ENCODE data around the gene PTPRO. TPM values are rescaled to one million over a fixed set of nuclear protein-coding genes. Genes with fewer than 3 reads are reported as not detected.

The PTPRO gene
- total RNA-seq, 4 donors from 2014 or later = 0.26 to 0.81 (median 0.51) TPM

DNA sequence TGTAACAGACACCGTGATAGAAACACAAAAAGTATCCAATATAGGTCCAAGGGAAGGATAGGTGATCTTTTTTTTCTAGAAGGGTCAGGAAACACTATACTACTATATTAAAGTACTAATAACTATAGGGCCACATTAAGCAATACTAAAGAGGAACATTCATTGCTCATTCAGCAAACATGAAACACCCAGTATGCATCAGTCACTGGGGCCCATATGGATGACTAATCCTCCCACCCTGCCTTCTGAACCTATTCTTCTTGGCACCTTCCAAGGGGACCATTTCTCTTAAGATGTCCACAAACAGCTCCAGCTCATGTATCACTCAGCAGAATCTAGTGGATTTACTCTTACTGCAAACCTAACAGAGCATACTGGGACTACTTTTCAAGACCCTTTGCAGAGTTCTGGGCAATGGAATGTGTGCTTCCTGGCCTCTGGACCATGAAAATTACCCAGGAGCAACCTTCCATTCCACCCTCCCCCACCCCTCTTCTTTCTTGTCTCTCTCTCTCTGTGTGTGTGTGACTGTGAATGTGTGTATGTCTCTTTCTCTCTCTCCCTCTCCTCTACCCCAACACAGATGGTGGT lies 279.0 kb downstream of the PTPRO start:
- no peak for TF ChIP-seq POLR2AphosphoS5 (IDR thresholded peaks at IDR 0.05)
- TF ChIP-seq EP300 (IDR thresholded peaks at IDR 0.05) = no peak
- TF ChIP-seq, protein P1, sequence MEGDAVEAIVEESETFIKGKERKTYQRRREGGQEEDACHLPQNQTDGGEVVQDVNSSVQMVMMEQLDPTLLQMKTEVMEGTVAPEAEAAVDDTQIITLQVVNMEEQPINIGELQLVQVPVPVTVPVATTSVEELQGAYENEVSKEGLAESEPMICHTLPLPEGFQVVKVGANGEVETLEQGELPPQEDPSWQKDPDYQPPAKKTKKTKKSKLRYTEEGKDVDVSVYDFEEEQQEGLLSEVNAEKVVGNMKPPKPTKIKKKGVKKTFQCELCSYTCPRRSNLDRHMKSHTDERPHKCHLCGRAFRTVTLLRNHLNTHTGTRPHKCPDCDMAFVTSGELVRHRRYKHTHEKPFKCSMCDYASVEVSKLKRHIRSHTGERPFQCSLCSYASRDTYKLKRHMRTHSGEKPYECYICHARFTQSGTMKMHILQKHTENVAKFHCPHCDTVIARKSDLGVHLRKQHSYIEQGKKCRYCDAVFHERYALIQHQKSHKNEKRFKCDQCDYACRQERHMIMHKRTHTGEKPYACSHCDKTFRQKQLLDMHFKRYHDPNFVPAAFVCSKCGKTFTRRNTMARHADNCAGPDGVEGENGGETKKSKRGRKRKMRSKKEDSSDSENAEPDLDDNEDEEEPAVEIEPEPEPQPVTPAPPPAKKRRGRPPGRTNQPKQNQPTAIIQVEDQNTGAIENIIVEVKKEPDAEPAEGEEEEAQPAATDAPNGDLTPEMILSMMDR (IDR thresholded peaks at IDR 0.05) = no peak
- no peak for TF ChIP-seq POLR2A (IDR thresholded peaks at IDR 0.05)
- no peaks in the 10 kb centered on the region for H3K9me3 ChIP-seq
- WGBS = 93% methylated on average over 1 of the region's 1 CpG
- H3K36me3 ChIP-seq = no peaks in the 10 kb centered on the region
- H3K4me1 ChIP-seq = no peaks in the 10 kb centered on the region
- H3K4me3 ChIP-seq = no peak overlapping the region
- no peaks in the 10 kb centered on the region for H3K27me3 ChIP-seq
- no peak overlapping the region for H3K27ac ChIP-seq
- no peak for DNase-seq (ENCODE audit: low spot score in 2 of 2)

DNA sequence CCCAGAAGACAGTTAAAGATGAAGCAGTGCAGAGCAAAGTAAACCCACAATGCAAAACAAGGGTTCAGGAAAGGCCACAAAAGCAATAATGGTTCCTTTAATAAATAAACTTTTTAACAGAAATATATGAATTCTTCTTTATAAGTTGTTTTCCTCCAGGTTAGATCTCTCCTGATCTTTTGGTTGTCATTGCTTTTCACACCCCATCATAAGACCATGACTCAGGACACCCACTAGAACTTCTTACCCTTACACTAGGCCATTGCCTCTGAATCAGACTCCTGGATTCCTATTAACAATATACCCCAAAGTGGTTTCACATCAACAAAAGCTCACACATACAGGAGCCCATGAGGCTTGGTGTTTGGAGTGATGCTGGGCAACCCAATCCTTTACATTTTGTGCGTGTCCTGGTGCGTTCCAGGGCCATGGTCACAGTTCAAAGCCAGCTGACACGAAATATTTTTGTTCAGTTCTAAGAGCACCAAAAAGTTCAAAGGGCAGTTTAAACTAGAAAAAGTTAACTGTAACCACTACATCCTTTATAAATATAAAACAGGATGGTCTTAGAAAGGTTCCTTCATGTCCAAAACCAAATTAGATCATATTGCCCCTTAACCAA lies 279.9 kb downstream of the PTPRO start:
- Histone ChIP-seq H3K27me3 (no peaks in the 10 kb centered on the region), H3K27ac (no peak overlapping the region), H3K36me3 (no peaks in the 10 kb centered on the region), H3K4me1 (no peaks in the 10 kb centered on the region), H3K4me3 (no peak overlapping the region), H3K9me3 (no peaks in the 10 kb centered on the region)
- WGBS = 96% methylated on average over 3 of the region's 3 CpGs
- no peak for TF ChIP-seq POLR2AphosphoS5 (IDR thresholded peaks at IDR 0.05)
- no peak for TF ChIP-seq EP300 (IDR thresholded peaks at IDR 0.05)
- TF ChIP-seq POLR2A (IDR thresholded peaks at IDR 0.05) = no peak
- TF ChIP-seq, protein P1 (IDR thresholded peaks at IDR 0.05) = no peak
- no peak for DNase-seq (ENCODE audit: low spot score in 2 of 2)

DNA sequence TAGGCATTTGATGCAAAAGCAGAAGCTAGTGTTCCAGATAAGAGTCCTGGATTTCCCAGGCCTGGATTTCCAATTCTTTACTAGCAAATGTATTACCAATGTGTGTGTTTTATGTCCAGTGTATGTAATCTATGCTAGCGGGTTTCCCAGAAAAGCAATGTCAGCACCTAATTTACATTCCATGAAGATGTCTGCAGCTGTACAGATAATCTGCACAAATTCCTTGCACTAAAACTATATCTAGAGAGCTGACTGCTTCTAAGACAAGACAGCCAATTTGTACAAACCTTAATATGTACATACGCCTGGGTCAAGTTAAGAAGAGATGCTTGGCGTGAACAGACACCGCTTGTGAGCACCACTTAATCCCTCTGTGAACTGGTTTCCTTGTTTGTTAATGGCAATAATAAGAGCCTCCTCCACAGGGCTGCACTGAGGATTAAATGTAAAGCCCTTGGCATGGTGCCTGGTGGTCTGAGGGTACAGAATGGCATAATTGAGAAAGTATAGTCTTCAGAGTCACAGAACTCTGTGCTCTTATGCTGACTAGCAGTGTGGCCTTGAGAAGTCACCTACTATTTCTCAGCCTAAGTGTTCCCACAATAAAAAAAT lies 281.3 kb downstream of the PTPRO start:
- Histone ChIP-seq H3K9me3 (no peaks in the 10 kb centered on the region), H3K27ac (no peak overlapping the region), H3K27me3 (no peaks in the 10 kb centered on the region), H3K4me1 (no peaks in the 10 kb centered on the region), H3K4me3 (no peak overlapping the region), H3K36me3 (no peaks in the 10 kb centered on the region)
- WGBS = 90% methylated on average over 4 of the region's 4 CpGs
- no peak for DNase-seq (ENCODE audit: low spot score in 2 of 2)
- TF ChIP-seq, protein P1 (IDR thresholded peaks at IDR 0.05) = no peak
- no peak for TF ChIP-seq POLR2AphosphoS5 (IDR thresholded peaks at IDR 0.05)
- TF ChIP-seq EP300 (IDR thresholded peaks at IDR 0.05) = no peak
- no peak for TF ChIP-seq POLR2A (IDR thresholded peaks at IDR 0.05)

DNA sequence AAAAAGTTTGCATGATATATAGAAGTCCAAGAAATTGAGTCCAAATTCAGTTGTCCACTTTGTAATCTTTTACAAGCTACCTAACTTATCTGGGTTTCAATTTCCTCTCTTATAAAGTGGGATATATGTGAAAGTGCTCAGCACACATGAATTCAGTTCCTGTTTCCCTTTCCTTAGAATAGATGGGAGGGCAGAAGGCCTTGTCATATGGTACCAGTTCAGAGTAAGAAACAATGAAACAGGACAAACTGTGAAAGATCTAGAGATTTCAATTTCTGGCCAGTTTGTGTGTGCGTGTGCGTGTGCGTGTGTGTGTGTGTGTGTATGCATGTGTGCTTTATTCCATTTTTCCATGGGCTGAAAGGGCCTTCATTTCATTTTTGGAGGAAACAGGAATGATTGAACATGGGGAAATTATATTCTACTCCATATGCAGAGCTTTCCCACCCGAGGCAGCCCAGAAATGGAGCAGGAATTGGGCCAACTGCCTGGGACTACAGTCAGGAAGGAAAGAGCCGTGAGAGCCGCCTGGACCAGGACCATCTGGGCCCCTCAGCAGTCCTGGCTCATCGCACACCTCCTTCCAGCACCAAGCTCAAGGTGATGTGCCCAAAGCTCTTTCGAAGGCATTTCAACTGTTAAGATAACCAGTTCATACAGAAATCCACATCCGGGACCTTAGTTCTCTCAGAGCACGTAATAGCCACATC lies 283.7 kb downstream of the PTPRO start:
- Histone ChIP-seq H3K4me1 (no peaks in the 10 kb centered on the region), H3K4me3 (no peak overlapping the region), H3K9me3 (no peaks in the 10 kb centered on the region), H3K36me3 (no peaks in the 10 kb centered on the region), H3K27me3 (no peaks in the 10 kb centered on the region), H3K27ac (no peak overlapping the region)
- no peak for TF ChIP-seq POLR2A (IDR thresholded peaks at IDR 0.05)
- TF ChIP-seq, protein P1 (IDR thresholded peaks at IDR 0.05) = no peak
- no peak for TF ChIP-seq POLR2AphosphoS5 (IDR thresholded peaks at IDR 0.05)
- TF ChIP-seq EP300 (IDR thresholded peaks at IDR 0.05) = no peak
- no peak for DNase-seq (ENCODE audit: low spot score in 2 of 2)
- WGBS = 80% methylated on average over 10 of the region's 10 CpGs

DNA sequence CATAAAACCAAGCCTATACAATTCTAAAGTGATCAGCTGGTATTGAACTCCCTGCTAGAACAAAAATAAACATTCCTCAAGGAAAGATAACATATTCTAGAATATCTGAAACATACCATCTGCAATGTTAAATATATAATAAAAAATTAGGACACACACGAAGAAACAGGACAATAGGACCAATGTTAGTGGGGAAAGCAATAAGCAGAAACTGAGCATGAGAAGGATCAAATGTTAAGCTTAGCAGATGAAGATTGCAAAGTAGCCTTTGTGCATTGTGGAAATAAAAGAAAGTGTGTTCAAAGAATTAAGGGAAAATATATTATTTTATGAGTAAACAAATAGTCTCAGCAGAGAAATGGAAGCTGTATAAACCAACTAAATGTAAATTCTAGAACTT lies 286.1 kb downstream of the PTPRO start:
- Histone ChIP-seq H3K4me1 (no peaks in the 10 kb centered on the region), H3K36me3 (no peaks in the 10 kb centered on the region), H3K4me3 (no peak overlapping the region), H3K27ac (no peak overlapping the region), H3K27me3 (no peaks in the 10 kb centered on the region), H3K9me3 (peaks cover 12% of the 10 kb centered on the region)
- WGBS = 76% methylated on average over 1 of the region's 1 CpG
- DNase-seq (ENCODE audit: low spot score in 2 of 2) = no peak
- TF ChIP-seq POLR2AphosphoS5 (IDR thresholded peaks at IDR 0.05) (no peak), POLR2A (IDR thresholded peaks at IDR 0.05) (no peak), EP300 (IDR thresholded peaks at IDR 0.05) (no peak)
- TF ChIP-seq, protein P1 (IDR thresholded peaks at IDR 0.05) = no peak
